H1 (cell line): ENCODE data around the gene EPB41L4A. TPM values are rescaled to one million over a fixed set of nuclear protein-coding genes. Genes with fewer than 3 reads are reported as not detected.

ENCODE experiments used
- CTCF ChIA-PET: fragments of 300-600 bp; sonication (Branson Sonifier 250); formaldehyde crosslinking; loops from one replicate; lab custom pipeline; 2021; ENCODE audit not compliant: partially characterized antibody; lab: Charles Lee
- POLR2A ChIA-PET: fragments of 300-600 bp; sonication (Branson Sonifier 250); formaldehyde crosslinking; loops from one replicate; lab custom pipeline; 2021; ENCODE audit warnings: inconsistent platforms; ENCODE audit not compliant: partially characterized antibody; lab: Charles Lee
- DNase-seq, 2 experiments: peaks; one replicate each; pipeline versions ENCODE4 v3.0.0 to v3.0.0-alpha.2; 2010 to 2022; ENCODE audit warnings: low spot score in 2 of 2, low read depth in 1 of 2, mixed read lengths in 1 of 2
- FAIRE-seq: peaks from 2 replicates; lab custom pipeline; 2011; peaks lifted over from hg19 to GRCh38; lab: Jason Lieb, UNC
- H2AFZ ChIP-seq: 2 replicates; pipeline ENCODE4 v1.8.1; 2012; ENCODE audit warnings: low read length, inconsistent platforms
- H2AK5ac ChIP-seq: 2 replicates; pipeline ENCODE4 v1.6.1; 2013; ENCODE audit warnings: low read depth, low read length
- H2BK120ac ChIP-seq: replicated peaks from 2 replicates; pipeline ENCODE3; 2013; ENCODE audit warnings: low read depth, low read length, inconsistent platforms
- H2BK12ac ChIP-seq: 2 replicates; pipeline ENCODE4 v1.6.1; 2013; ENCODE audit warnings: low read depth, low read length
- H2BK15ac ChIP-seq: 2 replicates; pipeline ENCODE4 v1.6.1; 2013; ENCODE audit warnings: low read length
- H2BK20ac ChIP-seq: 2 replicates; pipeline ENCODE4 v1.6.1; 2013; ENCODE audit warnings: low read length
- H2BK5ac ChIP-seq: 2 replicates; pipeline ENCODE4 v1.6.1; 2013; ENCODE audit warnings: low read depth, low read length
- H3K14ac ChIP-seq: 2 replicates; pipeline ENCODE4 v1.6.1; 2013; ENCODE audit warnings: inconsistent platforms; ENCODE audit not compliant: insufficient read length
- H3K18ac ChIP-seq: 2 replicates; pipeline ENCODE4 v1.6.1; 2013; ENCODE audit warnings: low read length; ENCODE audit errors: extremely low read depth
- H3K23ac ChIP-seq: 2 replicates; pipeline ENCODE4 v1.6.1; 2013; ENCODE audit warnings: inconsistent platforms; ENCODE audit not compliant: insufficient read length
- H3K23me2 ChIP-seq: 2 replicates; pipeline ENCODE4 v1.6.1; 2013; ENCODE audit warnings: low read depth, low read length
- H3K27ac ChIP-seq: 2 replicates; pipeline ENCODE4 v1.6.1; 2011; ENCODE audit warnings: low read depth, low read length, inconsistent platforms
- H3K27me3 ChIP-seq, 4 experiments: replicated peaks in 1 of 4; 1 replicate in 1 of 4; 2 replicates in 3 of 4; pipeline versions ENCODE4 v1.6.1 to v1.8.1; 2011 to 2013; ENCODE audit warnings: low read length in 3 of 4, mild to moderate bottlenecking in 3 of 4, inconsistent platforms in 2 of 4, mixed read lengths in 2 of 4, moderate library complexity in 1 of 4; ENCODE audit not compliant: control insufficient read depth in 3 of 4, insufficient read depth in 3 of 4; ENCODE audit errors: extremely low read depth in 1 of 4
- H3K36me3 ChIP-seq, 4 experiments: 2 replicates each; pipeline versions ENCODE4 v1.6.1 to v1.8.1; 2011 to 2013; ENCODE audit warnings: mild to moderate bottlenecking in 4 of 4, low read length in 3 of 4, moderate library complexity in 2 of 4, control low read depth in 1 of 4, inconsistent platforms in 1 of 4; ENCODE audit not compliant: insufficient read depth in 4 of 4, control insufficient read depth in 2 of 4
- H3K4ac ChIP-seq: replicated peaks from 2 replicates; pipeline ENCODE3; 2013; ENCODE audit warnings: low read length, low read depth, mixed read lengths, inconsistent platforms; ENCODE audit not compliant: insufficient read length
- H3K4me1 ChIP-seq, 4 experiments: replicated peaks in 1 of 4; 1 replicate in 1 of 4; 2 replicates in 3 of 4; pipeline versions ENCODE4 v1.6.1 to v1.8.1; 2011 to 2013; ENCODE audit warnings: low read length in 3 of 4, inconsistent platforms in 2 of 4, mixed read lengths in 1 of 4; ENCODE audit not compliant: insufficient read depth in 4 of 4, control insufficient read depth in 3 of 4
- H3K4me2 ChIP-seq, 2 experiments: 2 replicates each; pipeline versions ENCODE4 v1.6.1 to v1.8.1; 2011 to 2013; ENCODE audit warnings: low read depth in 2 of 2, low read length in 2 of 2, control low read depth in 1 of 2, inconsistent platforms in 1 of 2, mild to moderate bottlenecking in 1 of 2; ENCODE audit not compliant: insufficient read depth in 1 of 2
- H3K4me3 ChIP-seq, 4 experiments: fragments of 200-600, 300-600 bp in 1 of 4; sonication (generic), shearing (Covaris generic), sonication (Bioruptor Twin) in 1 of 4; 2 replicates each; pipeline versions ENCODE4 v1.5.1 to v1.8.1; 2011 to 2016; ENCODE audit warnings: low read length in 4 of 4, low read depth in 3 of 4, control low read depth in 2 of 4, inconsistent platforms in 2 of 4, mild to moderate bottlenecking in 2 of 4, mixed read lengths in 1 of 4, moderate library complexity in 1 of 4; ENCODE audit not compliant: insufficient read depth in 2 of 4; ENCODE audit errors: extremely low read depth in 1 of 4
- H3K56ac ChIP-seq: replicated peaks from 2 replicates; pipeline ENCODE3; 2013; ENCODE audit warnings: low read depth, mild to moderate bottlenecking, mixed read lengths, low read length, inconsistent platforms; ENCODE audit not compliant: insufficient read length
- H3K79me1 ChIP-seq: 2 replicates; pipeline ENCODE4 v1.6.1; 2013; ENCODE audit warnings: low read depth, low read length, control low read depth
- H3K79me2 ChIP-seq, 2 experiments: 2 replicates each; pipeline versions ENCODE4 v1.6.1 to v1.8.1; 2012 to 2013; ENCODE audit warnings: low read length in 2 of 2, mild to moderate bottlenecking in 2 of 2, inconsistent platforms in 1 of 2; ENCODE audit not compliant: insufficient read depth in 2 of 2, control insufficient read depth in 1 of 2
- H3K9ac ChIP-seq, 4 experiments: replicated peaks in 1 of 4; 1 replicate in 1 of 4; 2 replicates in 3 of 4; pipeline versions ENCODE4 v1.6.1 to v1.8.1; 2011 to 2013; ENCODE audit warnings: low read depth in 3 of 4, low read length in 3 of 4, control low read depth in 2 of 4, mild to moderate bottlenecking in 2 of 4, moderate library complexity in 2 of 4, inconsistent platforms in 1 of 4; ENCODE audit errors: extremely low read depth in 1 of 4
- H3K9me3 ChIP-seq, 2 experiments: 2 replicates each; pipeline versions ENCODE4 v1.6.1 to v1.8.1; 2012 to 2013; ENCODE audit warnings: mild to moderate bottlenecking in 2 of 2, moderate library complexity in 2 of 2, control low read depth in 1 of 2, inconsistent platforms in 1 of 2, low read depth in 1 of 2, low read length in 1 of 2, mixed read lengths in 1 of 2; ENCODE audit not compliant: insufficient read depth in 2 of 2
- H4K20me1 ChIP-seq, 2 experiments: replicated peaks in 1 of 2; 2 replicates each; pipeline versions ENCODE3 to v1.8.1; 2011 to 2013; ENCODE audit warnings: inconsistent platforms in 2 of 2, low read length in 2 of 2, mild to moderate bottlenecking in 1 of 2; ENCODE audit not compliant: insufficient read depth in 2 of 2, control insufficient read depth in 1 of 2
- H4K5ac ChIP-seq: 2 replicates; pipeline ENCODE4 v1.6.1; 2013; ENCODE audit warnings: low read length, low read depth, mixed read lengths, inconsistent platforms; ENCODE audit not compliant: insufficient read length
- H4K8ac ChIP-seq: 2 replicates; pipeline ENCODE4 v1.8.0; 2013; ENCODE audit warnings: mild to moderate bottlenecking, moderate library complexity, low read length, inconsistent platforms; ENCODE audit not compliant: insufficient read depth; ENCODE audit errors: extremely low read depth
- H4K91ac ChIP-seq: replicated peaks from 2 replicates; pipeline ENCODE3; 2013; ENCODE audit warnings: low read length, mixed read lengths, inconsistent platforms; ENCODE audit not compliant: insufficient read length
- BACH1 ChIP-seq: IDR thresholded peaks from 2 replicates; pipeline ENCODE4 v1.6.1; 2012; ENCODE audit warnings: low read length, improper control_type of control experiment
- CHD2 ChIP-seq: IDR thresholded peaks from 2 replicates; pipeline ENCODE4 v1.6.1; 2012; ENCODE audit warnings: low read length, improper control_type of control experiment
- EZH2 ChIP-seq: fragments of 200-600 bp; sonication (generic); IDR thresholded peaks from 2 replicates; pipeline ENCODE4 v1.7.1; 2012; ENCODE audit warnings: low read depth, mild to moderate bottlenecking, moderate library complexity, low read length, inconsistent platforms; ENCODE audit not compliant: severe bottlenecking
- NANOG ChIP-seq: IDR thresholded peaks from 2 replicates; pipeline ENCODE4 v1.6.1; 2011; ENCODE audit warnings: low read length, low read depth, mild to moderate bottlenecking, inconsistent platforms; ENCODE audit not compliant: insufficient read depth, poor library complexity, severe bottlenecking
- POLR2A ChIP-seq, 2 experiments: IDR thresholded peaks; 1 replicate in 1 of 2; 2 replicates in 1 of 2; pipeline ENCODE4 v1.6.1; 2011; ENCODE audit warnings: low read depth in 2 of 2, low read length in 2 of 2, mild to moderate bottlenecking in 2 of 2; ENCODE audit errors: control extremely low read depth in 1 of 2
- POU5F1 ChIP-seq: IDR thresholded peaks from 2 replicates; pipeline ENCODE4 v1.6.1; 2011; ENCODE audit warnings: low read depth, mild to moderate bottlenecking, low read length, moderate library complexity
- SIRT6 ChIP-seq: IDR thresholded peaks from one replicate; pipeline ENCODE4 v1.7.1; 2012; ENCODE audit warnings: low read length, inconsistent platforms
- TAF1 ChIP-seq: IDR thresholded peaks from 2 replicates; pipeline ENCODE4 v1.6.1; 2011; ENCODE audit warnings: mild to moderate bottlenecking, low read depth, low read length
- WGBS, 2 experiments: shearing (Covaris generic) in 1 of 2; methylation state at CpG; one replicate each; pipeline versions ENCODE4 v1.1.6 to v1.1.7; 2013 to 2015; ENCODE audit warnings: low lambda C conversion rate in 2 of 2, mixed read lengths in 2 of 2, inconsistent platforms in 1 of 2, low coverage in 1 of 2, missing lambda C conversion rate in 1 of 2; ENCODE audit not compliant: insufficient replicate concordance in 2 of 2, insufficient coverage in 1 of 2, insufficient read length in 1 of 2; ENCODE audit errors: extremely low coverage in 1 of 2, missing lambda C conversion rate in 1 of 2; 5-methylcytosine and 5-hydroxymethylcytosine counted together
- polyA plus RNA-seq, 7 experiments: library from polyadenylated mRNA; depleted of rRNA in 3 of 7; stranded (reverse) in 5 of 7; unstranded in 2 of 7; fragments of >200 nt in 5 of 7; fragments of 200-250 nt in 2 of 7; gene quantifications; 1 replicate in 5 of 7; 2 replicates in 1 of 7; 4 replicates in 1 of 7; pipeline versions ENCODE4 v1.2.1 to v1.2.3, GENCODE V29; 2011 to 2013; ENCODE audit warnings: missing spikeins in 2 of 7, mixed read lengths in 2 of 7
- total RNA-seq: library from RNA; stranded (reverse); fragmentation: NEBNext Ultra II Directional; extraction: Animal tissue kit (Norgen Biotek cat#: 25700); gene quantifications from 2 replicates; pipeline ENCODE4 v1.2.1, GENCODE V29; 2021
- TF ChIP-seq, protein P1 (sequence below): IDR thresholded peaks from 2 replicates; pipeline ENCODE4 v1.6.1; 2011; ENCODE audit warnings: low read length, improper control_type of control experiment
- TF ChIP-seq, protein P2 (sequence below): IDR thresholded peaks from 2 replicates; pipeline ENCODE4 v1.6.1; 2012; ENCODE audit warnings: low read length, inconsistent platforms

The EPB41L4A gene
- total and polyA plus RNA-seq, 2 of the 8 experiments (the other 6 are each of a cell fraction or from before 2014, with no cell fraction given) = 1.6 to 4.6 TPM

DNA sequence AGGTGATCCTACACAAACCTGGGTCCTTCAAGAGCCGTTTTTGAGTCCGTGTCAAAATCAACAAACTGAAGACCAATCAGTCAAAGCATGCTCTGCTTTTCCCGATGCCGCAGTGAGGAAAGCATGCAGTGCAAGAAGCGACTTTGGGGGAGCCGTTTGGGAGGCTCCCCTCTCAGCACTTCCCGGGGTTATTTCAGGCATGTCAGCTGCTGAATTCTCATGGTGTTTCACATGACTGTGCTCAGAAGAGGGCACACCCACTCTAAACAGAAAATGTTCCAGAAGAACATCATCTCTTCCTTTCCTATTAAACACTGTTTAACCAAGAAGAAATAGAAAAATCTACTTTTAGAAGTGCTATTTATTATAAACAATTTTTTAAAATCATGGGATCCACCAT is 125.5 kb downstream of the EPB41L4A start:
- Histone ChIP-seq H2AFZ (no peak overlapping the region), H3K27me3 (no peaks in the 10 kb centered on the region), H3K4me2 (no peak overlapping the region), H3K27ac (no peak overlapping the region), H3K18ac (no peak overlapping the region)
- no peak for DNase-seq
- TF ChIP-seq, protein P1, sequence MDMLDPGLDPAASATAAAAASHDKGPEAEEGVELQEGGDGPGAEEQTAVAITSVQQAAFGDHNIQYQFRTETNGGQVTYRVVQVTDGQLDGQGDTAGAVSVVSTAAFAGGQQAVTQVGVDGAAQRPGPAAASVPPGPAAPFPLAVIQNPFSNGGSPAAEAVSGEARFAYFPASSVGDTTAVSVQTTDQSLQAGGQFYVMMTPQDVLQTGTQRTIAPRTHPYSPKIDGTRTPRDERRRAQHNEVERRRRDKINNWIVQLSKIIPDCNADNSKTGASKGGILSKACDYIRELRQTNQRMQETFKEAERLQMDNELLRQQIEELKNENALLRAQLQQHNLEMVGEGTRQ = no peak
- TF ChIP-seq EZH2 (no peak), CHD2 (no peak), POLR2A (IDR thresholded peaks at IDR 0.05; ENCODE audit: control extremely low read depth in 1 of 2, low read depth in 2 of 2, low read length in 2 of 2) (no peak), SIRT6 (no peak), NANOG (no peak), TAF1 (no peak), POU5F1 (no peak), BACH1 (no peak)
- TF ChIP-seq, protein P2, sequence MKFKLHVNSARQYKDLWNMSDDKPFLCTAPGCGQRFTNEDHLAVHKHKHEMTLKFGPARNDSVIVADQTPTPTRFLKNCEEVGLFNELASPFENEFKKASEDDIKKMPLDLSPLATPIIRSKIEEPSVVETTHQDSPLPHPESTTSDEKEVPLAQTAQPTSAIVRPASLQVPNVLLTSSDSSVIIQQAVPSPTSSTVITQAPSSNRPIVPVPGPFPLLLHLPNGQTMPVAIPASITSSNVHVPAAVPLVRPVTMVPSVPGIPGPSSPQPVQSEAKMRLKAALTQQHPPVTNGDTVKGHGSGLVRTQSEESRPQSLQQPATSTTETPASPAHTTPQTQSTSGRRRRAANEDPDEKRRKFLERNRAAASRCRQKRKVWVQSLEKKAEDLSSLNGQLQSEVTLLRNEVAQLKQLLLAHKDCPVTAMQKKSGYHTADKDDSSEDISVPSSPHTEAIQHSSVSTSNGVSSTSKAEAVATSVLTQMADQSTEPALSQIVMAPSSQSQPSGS = no peak
- TF ChIP-seq, all 59 proteins: peak for 0
- Histone ChIP-seq H2BK12ac (no peak overlapping the region), H3K9ac (no peak overlapping the region), H3K14ac (no peak overlapping the region), H2BK15ac (no peak overlapping the region), H3K23me2 (no peaks in the 10 kb centered on the region; the same call in 1 of the 2 replicates), H3K23ac (no peak overlapping the region), H4K91ac (no peak overlapping the region), H2BK120ac (no peak overlapping the region), H3K36me3 (no peaks in the 10 kb centered on the region), H2BK5ac (no peak overlapping the region), H3K4me1 (no peaks in the 10 kb centered on the region), H2BK20ac (no peak overlapping the region), H2AK5ac (no peak overlapping the region), H3K79me1 (no peaks in the 10 kb centered on the region), H4K8ac (0 out of 2 replicates have a peak overlapping the region, but pooled peaks have one; percentile 64), H3K9me3 (no peaks in the 10 kb centered on the region), H4K20me1 (no peaks in the 10 kb centered on the region), H3K4ac (no peak overlapping the region), H3K79me2 (no peaks in the 10 kb centered on the region), H4K5ac (no peak overlapping the region), H3K56ac (no peak overlapping the region), H3K4me3 (no peak overlapping the region)
- FAIRE-seq = no peak
- ChIA-PET CTCF (interaction anchor here (0.7 to 2.0 kb wide), 4 partner anchors 10 to 206 kb away, joined by 3 to 15 read pairs (median 3); partner anchors contain the start of gene EPB41L4A), POLR2A (no interaction called here)
- 87% methylated on average over 7 of the region's 7 CpGs; no CpG with 5 or more reads in 1 of the 2 experiments for WGBS, 2 experiments
